ENCODE measurements around the gene SLC9A9. TPM values are rescaled to one million over a fixed set of nuclear protein-coding genes. Genes with fewer than 3 reads are reported as not detected.
A peak's percentile ranks its signal among the peaks of the same experiment; 100 is the strongest.

SLC9A9 gene
- total and polyA plus RNA-seq, 10 donors: 10.8 to 58.2 (median 44.7) TPM

- no peaks in the 10 kb centered on the region for H3K27me3 ChIP-seq (replicated peaks in 1 of 7)
- TF ChIP-seq POLR2AphosphoS5 (IDR thresholded peaks at IDR 0.05) (no peak), CTCF (IDR thresholded peaks at IDR 0.05 in 8 of 11, conservative IDR thresholded peaks at IDR 0.05 in 3 of 11) (no peak), POLR2A (IDR thresholded peaks at IDR 0.05) (no peak)
- H3K27ac ChIP-seq: no peak overlapping the region
- intact Hi-C loops (cut with DNase I; ENCODE audit: low total_unique reads): loop anchor here (10.0 kb wide), 2 partner anchors 551 to 651 kb away; no protein-coding TSS in a partner anchor
- H3K9me3 ChIP-seq: no peaks in the 10 kb centered on the region
- peaks cover 3 to 40% (median 17%) of the 10 kb centered on the region in 6 donors for H3K4me1 ChIP-seq
- WGBS, 5 donors: 94 to 97% (median 96%) methylated on average over 6 of the region's 6 CpGs
- H3K4me3 ChIP-seq: no peak overlapping the region
- no peaks in the 10 kb centered on the region for H3K36me3 ChIP-seq
- peak; percentile 68 for DNase-seq
Observed at GRCh38 chr3:143676021-143676420, 172.2 kb downstream of the SLC9A9 start.

- peaks cover 3 to 56% (median 32%) of the 10 kb centered on the region in 6 donors for H3K4me1 ChIP-seq
- WGBS, 5 donors: 27 to 31% (median 31%) methylated on average over 10 of the region's 10 CpGs
- no peak for TF ChIP-seq POLR2A (IDR thresholded peaks at IDR 0.05)
- peak in 1 of 3 donors; percentile 66 for TF ChIP-seq POLR2AphosphoS5 (IDR thresholded peaks at IDR 0.05)
- TF ChIP-seq CTCF (IDR thresholded peaks at IDR 0.05 in 8 of 11, conservative IDR thresholded peaks at IDR 0.05 in 3 of 11): peak; percentile 77 to 93 (median 91)
- H3K9me3 ChIP-seq: no peaks in the 10 kb centered on the region
- no peaks in the 10 kb centered on the region for H3K27me3 ChIP-seq (replicated peaks in 1 of 7)
- intact Hi-C loops (cut with DNase I; ENCODE audit: low total_unique reads): loop anchor here (10.0 kb wide), 2 partner anchors 550 to 650 kb away; no protein-coding TSS in a partner anchor
- H3K27ac ChIP-seq: peak overlapping the region in 7 of 8 donors; percentile 14 to 75 (median 68)
- peak overlapping the region in 1 of 8 donors; percentile 28 for H3K4me3 ChIP-seq
- DNase-seq: peak; percentile 91
- no peaks in the 10 kb centered on the region for H3K36me3 ChIP-seq
Observed at GRCh38 chr3:143674100-143674968, 173.9 kb downstream of the SLC9A9 start.

GRCh38 chr3:143672396-143673165, 175.7 kb downstream of the SLC9A9 start:
- H3K27me3 ChIP-seq (replicated peaks in 1 of 7): no peaks in the 10 kb centered on the region
- no peak overlapping the region for H3K4me3 ChIP-seq
- 93 to 97% (median 94%) methylated on average over 3 of the region's 3 CpGs for WGBS, 5 donors
- intact Hi-C loops (cut with DNase I; ENCODE audit: low total_unique reads): loop anchor here (10.0 kb wide), 2 partner anchors 548 to 648 kb away; no protein-coding TSS in a partner anchor
- H3K4me1 ChIP-seq: peaks cover 3 to 71% (median 45%) of the 10 kb centered on the region in 6 donors
- H3K27ac ChIP-seq: peak overlapping the region in 1 of 8 donors; percentile 73
- no peaks in the 10 kb centered on the region for H3K36me3 ChIP-seq
- no peaks in the 10 kb centered on the region for H3K9me3 ChIP-seq
- DNase-seq: no peak
- TF ChIP-seq POLR2AphosphoS5 (IDR thresholded peaks at IDR 0.05) (no peak), POLR2A (IDR thresholded peaks at IDR 0.05) (no peak), CTCF (IDR thresholded peaks at IDR 0.05 in 8 of 11, conservative IDR thresholded peaks at IDR 0.05 in 3 of 11) (no peak)
